ENCODE results near the gene TBC1D22A.

The TBC1D22A gene

GRCh38 chr22:46862418-46863324 lies 100.2 kb downstream of the TBC1D22A start:
- no peak for DNase-seq

- no peak for DNase-seq
These were observed 101.3 kb downstream of the TBC1D22A start for GRCh38 chr22:46863794-46864193.

DNA sequence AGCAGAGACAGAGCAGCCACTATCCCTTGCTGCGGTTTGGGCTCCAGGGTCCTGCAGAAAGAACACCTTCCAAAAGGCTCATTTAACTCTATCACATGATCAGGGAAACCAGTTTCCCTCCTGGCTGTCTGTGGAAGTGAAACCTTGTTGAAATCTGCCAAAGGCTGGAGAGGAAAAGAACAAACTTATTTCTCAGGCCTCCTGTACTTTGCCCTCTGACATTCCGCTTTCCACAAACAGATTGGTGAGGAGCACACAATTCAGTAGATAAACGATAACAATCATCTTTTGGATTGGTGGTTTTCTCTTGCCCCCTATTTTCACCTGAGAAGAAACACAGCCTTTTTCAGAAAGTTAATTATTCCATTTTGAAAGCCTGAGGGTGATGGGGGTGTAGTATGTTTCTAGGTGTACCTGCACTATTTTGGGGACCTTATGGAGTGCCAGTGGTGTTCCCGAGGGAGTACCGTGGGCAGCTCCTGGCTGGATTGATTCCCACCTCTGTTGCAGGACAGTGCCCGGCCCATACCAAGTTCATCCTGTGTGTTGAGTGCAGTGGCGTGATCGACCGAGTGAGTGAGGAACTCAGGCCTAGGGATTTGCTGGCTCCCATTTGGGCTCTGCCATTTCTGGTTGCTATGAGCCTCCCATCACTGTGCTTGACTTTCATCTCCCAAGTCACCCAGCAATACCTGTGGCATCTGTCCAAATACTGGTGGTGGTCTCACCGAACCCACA lies 102.0 kb downstream of the TBC1D22A start:
- no peak for DNase-seq

- no peak for DNase-seq
These were observed 102.6 kb downstream of the TBC1D22A start for GRCh38 chr22:46865052-46865434.

DNA sequence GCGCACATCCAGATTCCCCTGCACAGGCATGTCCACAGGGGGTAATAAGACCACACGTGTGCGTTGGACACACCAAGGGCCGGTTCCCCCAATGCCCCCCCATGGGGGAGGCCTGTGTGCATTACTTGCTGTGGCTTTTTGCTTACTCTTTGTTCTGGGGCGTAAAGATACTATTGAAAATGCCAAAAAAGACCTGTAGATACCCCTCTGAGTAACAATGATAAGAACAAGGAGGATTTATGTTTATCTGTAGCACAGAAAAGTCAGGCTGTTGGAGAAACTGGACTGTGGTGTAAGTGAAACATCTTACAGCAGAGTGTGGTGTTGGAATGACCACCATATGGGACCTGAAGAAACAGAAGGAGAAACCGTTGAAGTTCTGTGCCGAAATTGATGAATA lies 103.2 kb downstream of the TBC1D22A start:
- no peak for DNase-seq

- no peak for DNase-seq
These were observed 104.1 kb downstream of the TBC1D22A start for GRCh38 chr22:46866591-46866990.

DNA sequence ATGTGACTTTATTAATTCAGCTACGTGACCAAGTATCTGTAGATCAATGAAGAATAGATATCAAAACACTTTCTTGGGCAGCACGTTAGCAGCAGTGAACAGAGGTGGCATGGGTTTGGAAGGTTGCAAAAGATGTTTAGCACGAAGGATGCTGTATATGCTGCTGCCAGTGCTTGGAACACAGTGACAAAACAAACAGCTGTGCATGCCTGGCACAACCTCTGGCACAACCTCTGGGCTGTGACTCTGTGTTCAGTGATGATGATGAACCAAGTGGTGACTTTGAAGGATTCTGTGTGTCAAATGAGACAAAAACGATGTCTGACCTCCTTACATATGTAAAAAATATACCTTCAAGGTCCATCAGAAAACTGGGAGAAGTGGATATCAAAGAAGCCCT lies 104.7 kb downstream of the TBC1D22A start:
- no peak for DNase-seq

DNA sequence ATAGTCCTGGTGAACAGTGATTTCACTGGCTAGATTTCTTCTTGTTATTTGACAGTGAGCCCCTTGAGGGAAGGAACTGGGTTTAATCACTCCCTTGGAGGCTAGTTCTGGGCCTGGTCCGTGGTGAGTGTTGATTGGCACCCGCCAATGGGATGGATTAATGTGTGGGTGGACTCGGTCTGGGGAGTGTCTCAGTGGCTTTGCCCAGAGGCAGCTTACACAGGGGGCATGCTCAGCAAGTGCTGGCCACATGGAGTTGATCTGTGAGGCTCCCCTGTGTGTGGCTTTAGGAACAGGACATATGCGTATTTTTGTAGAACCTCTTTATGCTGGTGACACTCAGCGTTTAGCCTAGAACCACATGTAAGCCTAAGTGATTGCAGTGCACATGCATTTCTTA lies 106.9 kb downstream of the TBC1D22A start:
- no peak for DNase-seq

GRCh38 chr22:46869831-46870441 lies 107.5 kb downstream of the TBC1D22A start:
- no peak for DNase-seq

- no peak for DNase-seq
These were observed 109.4 kb downstream of the TBC1D22A start for GRCh38 chr22:46871826-46872225.

DNA sequence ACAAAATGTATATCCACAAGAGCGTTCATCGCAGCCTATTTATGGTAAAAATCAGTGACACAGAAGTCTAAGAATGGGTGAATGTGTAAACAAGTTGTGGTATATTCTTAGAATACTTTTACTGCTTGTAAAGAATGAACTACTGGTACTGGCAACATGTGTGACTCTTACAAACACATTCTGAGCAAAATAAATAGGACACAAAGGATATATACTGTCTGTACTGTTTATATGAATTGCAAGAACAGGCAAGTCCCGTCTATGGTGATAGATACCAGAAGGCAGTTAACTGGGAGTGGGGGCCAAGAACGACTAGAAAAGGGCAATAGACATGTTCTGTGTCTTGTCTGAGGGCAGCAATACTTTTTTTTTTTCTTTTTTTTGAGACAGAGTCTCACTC lies 112.6 kb downstream of the TBC1D22A start:
- no peak for DNase-seq

GRCh38 chr22:46876357-46876934 lies 114.0 kb downstream of the TBC1D22A start:
- no peak for DNase-seq

DNA sequence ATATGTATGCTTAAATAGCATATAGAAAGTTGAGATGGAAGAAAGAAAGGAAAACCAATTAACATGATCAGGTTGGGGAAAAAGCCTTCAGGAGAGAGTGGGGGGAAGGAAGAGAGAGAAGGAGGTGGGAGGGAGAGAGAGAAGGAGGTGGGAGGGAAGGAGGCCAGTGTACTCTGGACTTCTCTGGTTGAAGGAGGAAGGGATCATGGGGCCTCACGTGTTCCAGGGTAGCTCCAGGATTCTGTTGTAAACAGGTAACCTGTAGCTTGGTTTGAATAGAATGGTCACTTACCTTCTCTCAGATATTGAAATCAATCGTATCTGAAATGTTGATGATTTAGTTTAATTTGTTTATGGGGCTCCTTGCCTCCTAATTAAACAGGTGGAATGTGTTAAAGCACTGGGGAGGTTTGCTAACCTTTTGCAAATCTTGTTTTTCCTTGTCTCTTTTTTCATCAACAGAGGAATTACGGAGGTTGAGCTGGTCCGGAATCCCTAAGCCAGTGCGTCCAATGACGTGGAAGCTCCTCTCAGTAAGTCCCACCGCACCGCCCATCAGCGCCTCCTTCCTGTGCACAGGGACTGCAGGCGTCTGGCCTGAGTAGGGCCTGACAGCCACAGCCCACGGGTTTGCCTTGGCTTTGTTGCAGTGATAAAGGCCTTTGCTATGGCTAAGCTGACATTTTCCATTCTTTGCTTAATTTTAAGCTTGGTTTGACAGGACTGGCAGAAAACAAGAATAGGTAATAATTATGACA lies 115.9 kb downstream of the TBC1D22A start:
- no peak for DNase-seq

- no peak for DNase-seq
These were observed 116.6 kb downstream of the TBC1D22A start for GRCh38 chr22:46879083-46879482.

DNA sequence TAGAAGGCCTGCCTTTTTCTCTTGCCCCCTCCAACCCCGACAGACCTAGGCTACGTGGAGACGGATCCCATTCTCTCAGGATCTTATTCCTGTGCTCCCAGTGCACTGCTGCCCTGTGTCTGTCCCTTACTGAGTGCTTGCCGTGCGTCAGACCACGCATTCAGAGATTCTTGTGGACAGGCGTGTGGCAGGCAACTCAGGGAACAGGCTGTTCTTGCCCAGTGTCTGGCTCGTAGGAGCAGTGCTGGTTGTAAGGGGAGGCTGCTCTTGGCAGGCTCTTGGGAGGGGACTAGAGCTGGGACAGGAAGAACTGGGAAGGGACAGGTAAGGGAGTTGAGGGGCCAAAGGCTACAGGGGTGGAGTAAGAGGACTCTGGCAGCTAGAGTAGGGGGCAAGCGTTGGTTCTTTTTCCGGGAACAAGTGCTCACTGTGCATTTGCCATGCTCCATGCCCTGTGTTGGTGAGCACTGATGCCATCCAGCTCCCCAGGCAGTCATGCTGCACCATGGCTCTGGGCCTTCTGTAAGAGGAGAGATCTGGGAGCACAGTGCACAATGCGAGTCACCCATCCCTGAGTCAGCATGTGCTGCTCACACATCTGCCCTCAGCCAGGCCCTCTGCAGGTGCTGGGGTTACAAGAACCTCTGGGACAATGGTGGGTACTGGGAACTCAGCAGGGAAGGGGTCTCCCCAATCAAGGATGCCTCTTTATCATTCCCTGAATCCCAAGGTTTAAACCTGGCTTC lies 119.1 kb downstream of the TBC1D22A start:
- DNase-seq, result no peak

DNA sequence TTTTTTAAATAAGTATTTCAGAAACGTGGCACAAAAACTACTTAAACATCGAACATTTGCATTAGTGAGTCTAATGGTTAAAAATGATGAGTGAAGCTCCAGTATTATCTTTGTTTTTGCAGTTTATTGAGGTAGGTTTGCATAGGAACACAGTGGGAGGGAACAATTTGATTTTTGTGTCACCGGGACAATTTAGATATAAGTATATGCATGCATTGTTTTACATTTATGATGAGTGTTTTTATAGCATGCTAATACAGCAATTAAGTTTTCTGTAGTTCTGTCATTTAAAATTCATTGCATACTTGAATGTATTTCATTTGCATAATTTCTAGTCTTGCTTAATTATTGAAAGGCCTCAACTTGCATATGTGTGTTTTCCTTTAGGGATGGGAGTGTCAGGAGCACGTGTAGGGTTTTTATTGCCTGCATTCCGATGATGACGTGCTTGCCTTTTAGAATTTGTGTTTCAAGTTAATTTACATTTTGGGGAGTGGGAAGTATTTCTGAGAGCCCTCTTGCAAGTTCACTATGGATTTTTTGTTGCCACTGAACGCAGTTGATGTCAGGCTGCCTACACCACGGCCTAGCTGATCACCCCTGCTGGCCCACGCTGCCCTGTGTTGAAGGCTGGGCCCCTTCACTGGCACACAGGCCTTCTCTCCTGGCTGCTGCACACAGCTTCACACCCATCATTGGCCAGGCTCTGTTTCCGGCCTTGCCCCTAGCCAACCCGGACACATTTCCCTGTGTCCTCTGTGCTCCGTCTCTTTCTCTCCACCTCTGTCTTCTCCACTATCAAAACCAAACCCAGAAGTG lies 120.9 kb downstream of the TBC1D22A start:
- no peak for DNase-seq

- DNase-seq, result no peak
These were observed 121.9 kb downstream of the TBC1D22A start for GRCh38 chr22:46884365-46884764.

- DNase-seq, result no peak
These were observed 125.5 kb downstream of the TBC1D22A start for GRCh38 chr22:46887978-46888377.

DNA sequence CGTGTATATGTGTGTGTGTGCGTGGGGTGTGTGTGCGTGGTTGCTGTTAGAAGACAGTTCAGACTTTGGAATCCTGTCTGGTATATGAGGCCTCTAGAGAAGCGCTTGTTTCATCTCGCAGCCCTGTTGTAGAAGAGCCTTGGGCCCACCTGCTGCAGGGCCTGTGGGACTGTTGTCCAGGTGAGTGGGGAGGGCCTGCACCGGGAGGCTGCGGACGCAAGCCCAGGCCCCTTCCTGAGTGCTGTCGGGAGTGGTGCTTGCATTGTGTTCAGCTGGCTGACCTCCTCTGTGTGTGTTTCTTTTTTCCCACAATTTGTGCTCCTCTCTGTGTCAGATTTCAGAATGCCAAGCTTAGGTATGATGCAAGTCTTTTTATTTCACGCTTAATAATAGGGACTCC lies 128.4 kb downstream of the TBC1D22A start:
- no peak for DNase-seq

GRCh38 chr22:46891382-46891951 lies 129.0 kb downstream of the TBC1D22A start:
- no peak for DNase-seq

- no peak for DNase-seq
These were observed 130.4 kb downstream of the TBC1D22A start for GRCh38 chr22:46892866-46893265.

All from DMS79 (cell line).